H1 (cell line): Measurements from ENCODE around the gene HDAC6. TPM values are rescaled to one million over a fixed set of nuclear protein-coding genes. Genes with fewer than 3 reads are reported as not detected.
A peak's percentile ranks its signal among the peaks of the same experiment; 100 is the strongest.

Source experiments
- CTCF ChIA-PET: fragments of 300-600 bp; sonication (Branson Sonifier 250); formaldehyde crosslinking; loops from one replicate; lab custom pipeline; 2021; ENCODE audit not compliant: partially characterized antibody; lab: Charles Lee
- POLR2A ChIA-PET: fragments of 300-600 bp; sonication (Branson Sonifier 250); formaldehyde crosslinking; loops from one replicate; lab custom pipeline; 2021; ENCODE audit warnings: inconsistent platforms; ENCODE audit not compliant: partially characterized antibody; lab: Charles Lee
- DNase-seq, 2 experiments: peaks; one replicate each; pipeline versions ENCODE4 v3.0.0 to v3.0.0-alpha.2; 2010 to 2022; ENCODE audit warnings: low spot score in 2 of 2, low read depth in 1 of 2, mixed read lengths in 1 of 2
- FAIRE-seq: peaks from 2 replicates; lab custom pipeline; 2011; peaks lifted over from hg19 to GRCh38; lab: Jason Lieb, UNC
- H2AFZ ChIP-seq: 2 replicates; pipeline ENCODE4 v1.8.1; 2012; ENCODE audit warnings: low read length, inconsistent platforms
- H2AK5ac ChIP-seq: 2 replicates; pipeline ENCODE4 v1.6.1; 2013; ENCODE audit warnings: low read depth, low read length
- H2BK120ac ChIP-seq: replicated peaks from 2 replicates; pipeline ENCODE3; 2013; ENCODE audit warnings: low read depth, low read length, inconsistent platforms
- H2BK12ac ChIP-seq: 2 replicates; pipeline ENCODE4 v1.6.1; 2013; ENCODE audit warnings: low read depth, low read length
- H2BK15ac ChIP-seq: 2 replicates; pipeline ENCODE4 v1.6.1; 2013; ENCODE audit warnings: low read length
- H2BK20ac ChIP-seq: 2 replicates; pipeline ENCODE4 v1.6.1; 2013; ENCODE audit warnings: low read length
- H2BK5ac ChIP-seq: 2 replicates; pipeline ENCODE4 v1.6.1; 2013; ENCODE audit warnings: low read depth, low read length
- H3K14ac ChIP-seq: 2 replicates; pipeline ENCODE4 v1.6.1; 2013; ENCODE audit warnings: inconsistent platforms; ENCODE audit not compliant: insufficient read length
- H3K18ac ChIP-seq: 2 replicates; pipeline ENCODE4 v1.6.1; 2013; ENCODE audit warnings: low read length; ENCODE audit errors: extremely low read depth
- H3K23ac ChIP-seq: 2 replicates; pipeline ENCODE4 v1.6.1; 2013; ENCODE audit warnings: inconsistent platforms; ENCODE audit not compliant: insufficient read length
- H3K23me2 ChIP-seq: 2 replicates; pipeline ENCODE4 v1.6.1; 2013; ENCODE audit warnings: low read depth, low read length
- H3K27ac ChIP-seq: 2 replicates; pipeline ENCODE4 v1.6.1; 2011; ENCODE audit warnings: low read depth, low read length, inconsistent platforms
- H3K27me3 ChIP-seq, 4 experiments: replicated peaks in 1 of 4; 1 replicate in 1 of 4; 2 replicates in 3 of 4; pipeline versions ENCODE4 v1.6.1 to v1.8.1; 2011 to 2013; ENCODE audit warnings: low read length in 3 of 4, mild to moderate bottlenecking in 3 of 4, inconsistent platforms in 2 of 4, mixed read lengths in 2 of 4, moderate library complexity in 1 of 4; ENCODE audit not compliant: control insufficient read depth in 3 of 4, insufficient read depth in 3 of 4; ENCODE audit errors: extremely low read depth in 1 of 4
- H3K36me3 ChIP-seq, 4 experiments: 2 replicates each; pipeline versions ENCODE4 v1.6.1 to v1.8.1; 2011 to 2013; ENCODE audit warnings: mild to moderate bottlenecking in 4 of 4, low read length in 3 of 4, moderate library complexity in 2 of 4, control low read depth in 1 of 4, inconsistent platforms in 1 of 4; ENCODE audit not compliant: insufficient read depth in 4 of 4, control insufficient read depth in 2 of 4
- H3K4ac ChIP-seq: replicated peaks from 2 replicates; pipeline ENCODE3; 2013; ENCODE audit warnings: low read length, low read depth, mixed read lengths, inconsistent platforms; ENCODE audit not compliant: insufficient read length
- H3K4me1 ChIP-seq, 4 experiments: replicated peaks in 1 of 4; 1 replicate in 1 of 4; 2 replicates in 3 of 4; pipeline versions ENCODE4 v1.6.1 to v1.8.1; 2011 to 2013; ENCODE audit warnings: low read length in 3 of 4, inconsistent platforms in 2 of 4, mixed read lengths in 1 of 4; ENCODE audit not compliant: insufficient read depth in 4 of 4, control insufficient read depth in 3 of 4
- H3K4me2 ChIP-seq, 2 experiments: 2 replicates each; pipeline versions ENCODE4 v1.6.1 to v1.8.1; 2011 to 2013; ENCODE audit warnings: low read depth in 2 of 2, low read length in 2 of 2, control low read depth in 1 of 2, inconsistent platforms in 1 of 2, mild to moderate bottlenecking in 1 of 2; ENCODE audit not compliant: insufficient read depth in 1 of 2
- H3K4me3 ChIP-seq, 4 experiments: fragments of 200-600, 300-600 bp in 1 of 4; sonication (generic), shearing (Covaris generic), sonication (Bioruptor Twin) in 1 of 4; 2 replicates each; pipeline versions ENCODE4 v1.5.1 to v1.8.1; 2011 to 2016; ENCODE audit warnings: low read length in 4 of 4, low read depth in 3 of 4, control low read depth in 2 of 4, inconsistent platforms in 2 of 4, mild to moderate bottlenecking in 2 of 4, mixed read lengths in 1 of 4, moderate library complexity in 1 of 4; ENCODE audit not compliant: insufficient read depth in 2 of 4; ENCODE audit errors: extremely low read depth in 1 of 4
- H3K56ac ChIP-seq: replicated peaks from 2 replicates; pipeline ENCODE3; 2013; ENCODE audit warnings: low read depth, mild to moderate bottlenecking, mixed read lengths, low read length, inconsistent platforms; ENCODE audit not compliant: insufficient read length
- H3K79me1 ChIP-seq: 2 replicates; pipeline ENCODE4 v1.6.1; 2013; ENCODE audit warnings: low read depth, low read length, control low read depth
- H3K79me2 ChIP-seq, 2 experiments: 2 replicates each; pipeline versions ENCODE4 v1.6.1 to v1.8.1; 2012 to 2013; ENCODE audit warnings: low read length in 2 of 2, mild to moderate bottlenecking in 2 of 2, inconsistent platforms in 1 of 2; ENCODE audit not compliant: insufficient read depth in 2 of 2, control insufficient read depth in 1 of 2
- H3K9ac ChIP-seq, 4 experiments: replicated peaks in 1 of 4; 1 replicate in 1 of 4; 2 replicates in 3 of 4; pipeline versions ENCODE4 v1.6.1 to v1.8.1; 2011 to 2013; ENCODE audit warnings: low read depth in 3 of 4, low read length in 3 of 4, control low read depth in 2 of 4, mild to moderate bottlenecking in 2 of 4, moderate library complexity in 2 of 4, inconsistent platforms in 1 of 4; ENCODE audit errors: extremely low read depth in 1 of 4
- H3K9me3 ChIP-seq, 2 experiments: 2 replicates each; pipeline versions ENCODE4 v1.6.1 to v1.8.1; 2012 to 2013; ENCODE audit warnings: mild to moderate bottlenecking in 2 of 2, moderate library complexity in 2 of 2, control low read depth in 1 of 2, inconsistent platforms in 1 of 2, low read depth in 1 of 2, low read length in 1 of 2, mixed read lengths in 1 of 2; ENCODE audit not compliant: insufficient read depth in 2 of 2
- H4K20me1 ChIP-seq, 2 experiments: replicated peaks in 1 of 2; 2 replicates each; pipeline versions ENCODE3 to v1.8.1; 2011 to 2013; ENCODE audit warnings: inconsistent platforms in 2 of 2, low read length in 2 of 2, mild to moderate bottlenecking in 1 of 2; ENCODE audit not compliant: insufficient read depth in 2 of 2, control insufficient read depth in 1 of 2
- H4K5ac ChIP-seq: 2 replicates; pipeline ENCODE4 v1.6.1; 2013; ENCODE audit warnings: low read length, low read depth, mixed read lengths, inconsistent platforms; ENCODE audit not compliant: insufficient read length
- H4K8ac ChIP-seq: 2 replicates; pipeline ENCODE4 v1.8.0; 2013; ENCODE audit warnings: mild to moderate bottlenecking, moderate library complexity, low read length, inconsistent platforms; ENCODE audit not compliant: insufficient read depth; ENCODE audit errors: extremely low read depth
- H4K91ac ChIP-seq: replicated peaks from 2 replicates; pipeline ENCODE3; 2013; ENCODE audit warnings: low read length, mixed read lengths, inconsistent platforms; ENCODE audit not compliant: insufficient read length
- ASH2L ChIP-seq: fragments of 200-600, 300-600 bp; sonication (generic); IDR thresholded peaks from one replicate; pipeline ENCODE4 v1.7.1; 2017; ENCODE audit warnings: low read length
- CBX5 ChIP-seq: fragments of 300-800, 300-1000 bp; sonication (generic); IDR thresholded peaks from 2 replicates; pipeline ENCODE4 v1.7.1; 2016; ENCODE audit warnings: antibody characterized with exemption, low read length, low read depth
- CHD2 ChIP-seq: IDR thresholded peaks from 2 replicates; pipeline ENCODE4 v1.6.1; 2012; ENCODE audit warnings: low read length, improper control_type of control experiment
- GTF2F1 ChIP-seq: IDR thresholded peaks from 2 replicates; pipeline ENCODE4 v1.6.1; 2012; ENCODE audit warnings: low read depth, low read length, improper control_type of control experiment, borderline replicate concordance
- JUND ChIP-seq: IDR thresholded peaks from 2 replicates; pipeline ENCODE4 v1.6.1; 2011; ENCODE audit warnings: mild to moderate bottlenecking, improper control_type of control experiment, low read length
- NRF1 ChIP-seq: IDR thresholded peaks from 2 replicates; pipeline ENCODE4 v1.6.1; 2011; ENCODE audit warnings: mild to moderate bottlenecking, low read depth, low read length, improper control_type of control experiment
- PHF8 ChIP-seq: fragments of 200-600 bp; sonication (generic); conservative IDR thresholded peaks from 2 replicates; pipeline ENCODE4 v1.7.1; 2012; ENCODE audit warnings: low read depth, mild to moderate bottlenecking, inconsistent platforms, low read length, moderate library complexity
- POLR2A ChIP-seq, 2 experiments: IDR thresholded peaks; 1 replicate in 1 of 2; 2 replicates in 1 of 2; pipeline ENCODE4 v1.6.1; 2011; ENCODE audit warnings: low read depth in 2 of 2, low read length in 2 of 2, mild to moderate bottlenecking in 2 of 2; ENCODE audit errors: control extremely low read depth in 1 of 2
- POLR2AphosphoS5 ChIP-seq: IDR thresholded peaks from 2 replicates; pipeline ENCODE4 v1.6.1; 2011; ENCODE audit warnings: low read depth, low read length
- USF2 ChIP-seq: IDR thresholded peaks from 2 replicates; pipeline ENCODE4 v1.6.1; 2011; ENCODE audit warnings: low read length, improper control_type of control experiment
- ZNF274 ChIP-seq: IDR thresholded peaks from 2 replicates; pipeline ENCODE4 v1.7.0; 2012; ENCODE audit warnings: low read length, borderline replicate concordance; ENCODE audit errors: extremely low read depth
- WGBS, 2 experiments: shearing (Covaris generic) in 1 of 2; methylation state at CpG; one replicate each; pipeline versions ENCODE4 v1.1.6 to v1.1.7; 2013 to 2015; ENCODE audit warnings: low lambda C conversion rate in 2 of 2, mixed read lengths in 2 of 2, inconsistent platforms in 1 of 2, low coverage in 1 of 2, missing lambda C conversion rate in 1 of 2; ENCODE audit not compliant: insufficient replicate concordance in 2 of 2, insufficient coverage in 1 of 2, insufficient read length in 1 of 2; ENCODE audit errors: extremely low coverage in 1 of 2, missing lambda C conversion rate in 1 of 2; 5-methylcytosine and 5-hydroxymethylcytosine counted together
- polyA plus RNA-seq, 7 experiments: library from polyadenylated mRNA; depleted of rRNA in 3 of 7; stranded (reverse) in 5 of 7; unstranded in 2 of 7; fragments of >200 nt in 5 of 7; fragments of 200-250 nt in 2 of 7; gene quantifications; 1 replicate in 5 of 7; 2 replicates in 1 of 7; 4 replicates in 1 of 7; pipeline versions ENCODE4 v1.2.1 to v1.2.3, GENCODE V29; 2011 to 2013; ENCODE audit warnings: missing spikeins in 2 of 7, mixed read lengths in 2 of 7
- total RNA-seq: library from RNA; stranded (reverse); fragmentation: NEBNext Ultra II Directional; extraction: Animal tissue kit (Norgen Biotek cat#: 25700); gene quantifications from 2 replicates; pipeline ENCODE4 v1.2.1, GENCODE V29; 2021
- TF ChIP-seq, protein P1 (sequence below): IDR thresholded peaks from 2 replicates; pipeline ENCODE4 v1.6.1; 2012; ENCODE audit warnings: inconsistent platforms

HDAC6 gene
- total and polyA plus RNA-seq, 2 of the 8 experiments (the other 6 are each of a cell fraction or from before 2014, with no cell fraction given): 34.0 to 51.8 TPM

- FAIRE-seq (no peak), DNase-seq (no peak)
- no peaks in the 10 kb centered on the region for H4K20me1 ChIP-seq
- H4K8ac ChIP-seq: peak overlapping the region; percentile 91
- no peak overlapping the region for H3K56ac ChIP-seq
- H3K27me3 ChIP-seq: no peaks in the 10 kb centered on the region
- no peak overlapping the region; the same call in 1 of the 2 replicates for H2BK12ac ChIP-seq
- H3K27ac ChIP-seq: peak overlapping the region; percentile 98
- peak overlapping the region; percentile 71 to 82 for H3K4me2 ChIP-seq
- H2BK20ac ChIP-seq: no peak overlapping the region
- ChIA-PET POLR2A (interaction anchor here (0.7 to 2.1 kb wide), 4 partner anchors 8 to 98 kb away, joined by 3 to 5 read pairs (median 4); no protein-coding TSS in a partner anchor), CTCF (interaction anchor here (1.1 kb wide), 1 partner anchor 13 kb away, joined by 4 read pairs; no protein-coding TSS in a partner anchor)
- H3K36me3 ChIP-seq: peaks cover 0 to 13% (median 2%) of the 10 kb centered on the region in 4 experiments; a peak in 4 of 8 replicates
- no peak overlapping the region for H3K18ac ChIP-seq
- H2BK15ac ChIP-seq: no peak overlapping the region
- H3K14ac ChIP-seq: no peak overlapping the region
- H2AK5ac ChIP-seq: no peak overlapping the region; the same call in 1 of the 2 replicates
- peak overlapping the region; percentile 6; the same call in 1 of the 2 replicates for H2BK5ac ChIP-seq
- H2BK120ac ChIP-seq: no peak overlapping the region
- no peaks in the 10 kb centered on the region; a peak in 2 of 7 replicates for H3K4me1 ChIP-seq
- WGBS, 2 experiments: 35% methylated on average over 12 of the region's 17 CpGs; no CpG with 5 or more reads in 1 of the 2 experiments
- no peak overlapping the region for H2AFZ ChIP-seq
- no peak overlapping the region for H3K23ac ChIP-seq
- no peaks in the 10 kb centered on the region for H3K9me3 ChIP-seq
- no peaks in the 10 kb centered on the region; the same call in 1 of the 2 replicates for H3K23me2 ChIP-seq
- peak overlapping the region; percentile 74 to 98 (median 94) for H3K9ac ChIP-seq
- no peaks in the 10 kb centered on the region for H3K79me2 ChIP-seq
- H3K79me1 ChIP-seq: no peaks in the 10 kb centered on the region
- peak overlapping the region; percentile 52 for H4K5ac ChIP-seq
- H4K91ac ChIP-seq: peak overlapping the region; percentile 55
- H3K4me3 ChIP-seq: peak overlapping the region; percentile 64 to 82 (median 68)
- no peak overlapping the region for H3K4ac ChIP-seq
- no peak for TF ChIP-seq CBX5
- no peak for TF ChIP-seq CHD2
- TF ChIP-seq JUND: no peak
- no peak for TF ChIP-seq USF2
- TF ChIP-seq, protein P1, sequence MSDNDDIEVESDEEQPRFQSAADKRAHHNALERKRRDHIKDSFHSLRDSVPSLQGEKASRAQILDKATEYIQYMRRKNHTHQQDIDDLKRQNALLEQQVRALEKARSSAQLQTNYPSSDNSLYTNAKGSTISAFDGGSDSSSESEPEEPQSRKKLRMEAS: no peak
- no peak for TF ChIP-seq NRF1
- no peak for TF ChIP-seq ZNF274
- no peak for TF ChIP-seq GTF2F1
- no peak; a peak in 1 of 3 replicates for TF ChIP-seq POLR2A (IDR thresholded peaks at IDR 0.05; ENCODE audit: control extremely low read depth in 1 of 2, low read depth in 2 of 2, low read length in 2 of 2)
- no peak for TF ChIP-seq PHF8
- TF ChIP-seq ASH2L: no peak
- TF ChIP-seq POLR2AphosphoS5: no peak
Observed at GRCh38 chrX:48800574-48801279, 1.1 kb upstream of the HDAC6 start.
